ENCODE data around the gene WDR86. TPM values are rescaled to one million over a fixed set of nuclear protein-coding genes. Genes with fewer than 3 reads are reported as not detected.

Gene WDR86
- total and polyA plus RNA-seq, 2 experiments from 2014 or later: 9.1 to 59.1 TPM

- no peaks in the 10 kb centered on the region; the same call in 2 of the 3 replicates for H3K36me3 Mint-ChIP-seq (ENCODE audit: low read depth)
- Histone ChIP-seq H2AFZ (no peak overlapping the region), H3K27me3 (ENCODE audit: insufficient read depth) (no peaks in the 10 kb centered on the region), H3K4me3 (no peak overlapping the region), H3F3A (replicated peaks; ENCODE audit: low read depth) (no peaks in the 10 kb centered on the region), H3K36me3 (ENCODE audit: insufficient read depth) (no peaks in the 10 kb centered on the region), H3K4me2 (no peak overlapping the region), H3K79me2 (replicated peaks; ENCODE audit: insufficient read depth) (no peaks in the 10 kb centered on the region), H4K20me1 (replicated peaks; ENCODE audit: insufficient read depth) (no peaks in the 10 kb centered on the region), H3K4me1 (ENCODE audit: insufficient read depth) (no peaks in the 10 kb centered on the region), H3K27ac (ENCODE audit: low read depth) (no peak overlapping the region), H3K9me2 (ENCODE audit: insufficient read depth) (no peaks in the 10 kb centered on the region)
- peaks cover 8% of the 10 kb centered on the region for H3K27me3 Mint-ChIP-seq (ENCODE audit: insufficient read depth, low read depth, poor library complexity)
- no peaks in the 10 kb centered on the region for H3K9me3 Mint-ChIP-seq
- H3K4me3 Mint-ChIP-seq: no peak overlapping the region
- ATAC-seq (no peak), DNase-seq (ENCODE audit: low spot score) (no peak)
- H3K27ac Mint-ChIP-seq: no peak overlapping the region; the same call in 1 of the 2 replicates
- peaks cover 16% of the 10 kb centered on the region for H3K4me1 Mint-ChIP-seq
- TF ChIP-seq CTCF (conservative IDR thresholded peaks at IDR 0.05; ENCODE audit: low read depth in 2 of 2): no peak
- no peak for TF ChIP-seq EZH2 (IDR thresholded peaks at IDR 0.05; ENCODE audit: low read depth, unreplicated experiment)
- TF ChIP-seq POLR2AphosphoS5 (IDR thresholded peaks at IDR 0.05; ENCODE audit: low read depth): no peak
- no peak for TF ChIP-seq NANOG (IDR thresholded peaks at IDR 0.05; ENCODE audit: borderline replicate concordance)
- no peak for TF ChIP-seq JUNB (IDR thresholded peaks at IDR 0.05; ENCODE audit: unreplicated experiment)
- TF ChIP-seq ZNF331 (CRISPR knock-in tag; IDR thresholded peaks at IDR 0.05; ENCODE audit: low read depth): no peak
- TF ChIP-seq ETS1 (IDR thresholded peaks at IDR 0.05): no peak
- TF ChIP-seq STAT1 (IDR thresholded peaks at IDR 0.05; ENCODE audit: unreplicated experiment): no peak
- no peak for TF ChIP-seq CREB1 (CRISPR knock-in tag; IDR thresholded peaks at IDR 0.05; ENCODE audit: low read depth)
- TF ChIP-seq REST (IDR thresholded peaks at IDR 0.05; ENCODE audit: unreplicated experiment): no peak
Measured at GRCh38 chr7:151389768-151390597, 19.9 kb downstream of the WDR86 start.

Data from GM23338 (cell line).